Measurements from ENCODE around the gene CAPZB.

DNA sequence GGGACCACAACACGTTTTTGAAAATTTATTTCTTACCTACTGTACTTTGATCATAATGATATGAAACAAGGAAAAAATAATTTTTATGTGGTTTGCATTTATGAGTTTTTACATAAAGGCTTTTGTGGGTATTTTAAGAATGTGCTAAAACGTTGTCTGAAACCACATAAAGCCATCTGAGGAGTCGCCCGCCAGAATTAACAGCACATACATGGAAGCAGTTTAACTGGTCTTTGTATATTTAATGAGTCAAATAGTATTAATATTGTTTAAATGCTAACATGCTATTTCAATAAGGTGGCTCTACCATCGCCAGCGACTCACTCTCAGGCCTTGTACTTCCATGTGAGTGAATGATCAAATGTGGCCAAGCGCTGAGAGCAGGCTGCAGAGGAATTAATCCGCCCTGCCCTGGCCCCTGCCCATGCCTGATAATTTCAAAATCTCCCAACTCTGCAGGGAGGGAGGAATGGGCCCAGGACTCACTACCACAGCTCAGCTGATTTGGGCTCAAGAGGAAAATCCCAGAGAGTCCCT is 123.7 kb downstream of the CAPZB start:
- TF ChIP-seq POLR2A (IDR thresholded peaks at IDR 0.05; ENCODE audit: low read length) (no peak), GATA1 (IDR thresholded peaks at IDR 0.05; ENCODE audit: low read depth, low read length) (no peak)

All from erythroblast (primary cell).